Measurements from ENCODE around the gene NELFB. TPM values are rescaled to one million over a fixed set of nuclear protein-coding genes. Genes with fewer than 3 reads are reported as not detected.

Gene NELFB
- total RNA-seq, 2 experiments from 2014 or later, result 62.6 to 74.8 TPM

GRCh38 chr9:137286975-137287383, 31.9 kb downstream of the NELFB start:
- ChIA-PET POLR2A (interaction anchor here (0.6 to 1.4 kb wide), 3 partner anchors 10 to 123 kb away, joined by 3 to 4 read pairs (median 3); partner anchors contain the start of gene TOR4A), CTCF (ENCODE audit: unreplicated experiment) (interaction anchor here (0.6 to 1.5 kb wide), 4 partner anchors 10 to 98 kb away, joined by 3 to 7 read pairs (median 6); partner anchors contain the start of gene TOR4A)
- H2AFZ ChIP-seq (ENCODE audit: low read length), result no peak overlapping the region
- peak; percentile 75 for DNase-seq (ENCODE audit: low spot score)
- H3K9me2 ChIP-seq (ENCODE audit: insufficient read depth, low read length), result no peaks in the 10 kb centered on the region
- H3K27ac ChIP-seq (ENCODE audit: low read depth, low read length, poor library complexity, severe bottlenecking), result peak overlapping the region; percentile 84
- H3K4me3 ChIP-seq (ENCODE audit: low read depth, low read length, poor library complexity, severe bottlenecking), result no peak overlapping the region
- intact Hi-C loops (cut with micrococcal nuclease; ENCODE audit: unreplicated experiment), result loop anchor here (5.0 kb wide), 1 partner anchor 160 kb away; no protein-coding TSS in a partner anchor
- H3K79me2 ChIP-seq (ENCODE audit: insufficient read depth, low read depth, low read length), result no peaks in the 10 kb centered on the region
- TF ChIP-seq EZH2phosphoT487 (IDR thresholded peaks at IDR 0.05; ENCODE audit: borderline replicate concordance, low read depth, low read length), result no peak
- TF ChIP-seq CTCF (conservative IDR thresholded peaks at IDR 0.05; ENCODE audit: low read length), result peak; percentile 77
- BruUV-seq (replicated peaks), result no TSS peak
- H3K4me2 ChIP-seq (ENCODE audit: low read length), result peak overlapping the region; percentile 55; the same call in 1 of the 2 replicates
- H3K4me1 ChIP-seq (ENCODE audit: insufficient read depth, low read length, poor library complexity, severe bottlenecking), result peaks cover 40% of the 10 kb centered on the region
- peaks cover 11% of the 10 kb centered on the region for H3K36me3 ChIP-seq (ENCODE audit: insufficient read depth, low read length)
- no peaks in the 10 kb centered on the region for H4K20me1 ChIP-seq (ENCODE audit: insufficient read depth, low read length)
- H3K9me3 ChIP-seq (ENCODE audit: low read length), result no peaks in the 10 kb centered on the region; the same call in 1 of the 2 replicates

GRCh38 chr9:137293094-137293481, 38.0 kb downstream of the NELFB start:
- Histone ChIP-seq H3K79me2 (ENCODE audit: insufficient read depth, low read depth, low read length) (no peaks in the 10 kb centered on the region), H3K27ac (ENCODE audit: low read depth, low read length, poor library complexity, severe bottlenecking) (no peak overlapping the region), H3K9me2 (ENCODE audit: insufficient read depth, low read length) (no peaks in the 10 kb centered on the region), H3K36me3 (ENCODE audit: insufficient read depth, low read length) (no peaks in the 10 kb centered on the region), H3K9me3 (ENCODE audit: low read length) (no peaks in the 10 kb centered on the region; the same call in 1 of the 2 replicates), H3K4me2 (ENCODE audit: low read length) (no peak overlapping the region), H3K4me3 (ENCODE audit: low read depth, low read length, poor library complexity, severe bottlenecking) (no peak overlapping the region), H4K20me1 (ENCODE audit: insufficient read depth, low read length) (no peaks in the 10 kb centered on the region), H2AFZ (ENCODE audit: low read length) (no peak overlapping the region), H3K4me1 (ENCODE audit: insufficient read depth, low read length, poor library complexity, severe bottlenecking) (peaks cover 22% of the 10 kb centered on the region)
- no peak for DNase-seq (ENCODE audit: low spot score)
- POLR2A ChIA-PET, result no interaction called here
- TF ChIP-seq EZH2phosphoT487 (IDR thresholded peaks at IDR 0.05; ENCODE audit: borderline replicate concordance, low read depth, low read length) (no peak), CTCF (conservative IDR thresholded peaks at IDR 0.05; ENCODE audit: low read length) (no peak)
- intact Hi-C loops (cut with micrococcal nuclease; ENCODE audit: unreplicated experiment), result no loop called here
- CTCF ChIA-PET (ENCODE audit: unreplicated experiment), result no interaction called here
- no TSS peak for BruUV-seq (replicated peaks)

- H4K20me1 ChIP-seq (ENCODE audit: insufficient read depth, low read length), result no peaks in the 10 kb centered on the region
- ChIA-PET CTCF (ENCODE audit: unreplicated experiment) (no interaction called here), POLR2A (no interaction called here)
- no peaks in the 10 kb centered on the region for H3K36me3 ChIP-seq (ENCODE audit: insufficient read depth, low read length)
- H3K79me2 ChIP-seq (ENCODE audit: insufficient read depth, low read depth, low read length), result no peaks in the 10 kb centered on the region
- H3K9me2 ChIP-seq (ENCODE audit: insufficient read depth, low read length), result no peaks in the 10 kb centered on the region
- no peak overlapping the region for H3K4me3 ChIP-seq (ENCODE audit: low read depth, low read length, poor library complexity, severe bottlenecking)
- no peak for DNase-seq (ENCODE audit: low spot score)
- no TSS peak for BruUV-seq (replicated peaks)
- H3K9me3 ChIP-seq (ENCODE audit: low read length), result no peaks in the 10 kb centered on the region; the same call in 1 of the 2 replicates
- TF ChIP-seq CTCF (conservative IDR thresholded peaks at IDR 0.05; ENCODE audit: low read length) (no peak), EZH2phosphoT487 (IDR thresholded peaks at IDR 0.05; ENCODE audit: borderline replicate concordance, low read depth, low read length) (no peak)
- intact Hi-C loops (cut with micrococcal nuclease; ENCODE audit: unreplicated experiment), result no loop called here
- no peak overlapping the region for H3K4me2 ChIP-seq (ENCODE audit: low read length)
- H3K4me1 ChIP-seq (ENCODE audit: insufficient read depth, low read length, poor library complexity, severe bottlenecking), result peaks cover 22% of the 10 kb centered on the region
- no peak overlapping the region for H3K27ac ChIP-seq (ENCODE audit: low read depth, low read length, poor library complexity, severe bottlenecking)
- no peak overlapping the region for H2AFZ ChIP-seq (ENCODE audit: low read length)
Measured at GRCh38 chr9:137293482-137294090, 38.5 kb downstream of the NELFB start.
